H1 (cell line): ENCODE results near the gene LIPA. TPM values are rescaled to one million over a fixed set of nuclear protein-coding genes. Genes with fewer than 3 reads are reported as not detected.
A peak's percentile ranks its signal among the peaks of the same experiment; 100 is the strongest.

ENCODE experiments used
- CTCF ChIA-PET: fragments of 300-600 bp; sonication (Branson Sonifier 250); formaldehyde crosslinking; loops from one replicate; lab custom pipeline; 2021; ENCODE audit not compliant: partially characterized antibody; lab: Charles Lee
- POLR2A ChIA-PET: fragments of 300-600 bp; sonication (Branson Sonifier 250); formaldehyde crosslinking; loops from one replicate; lab custom pipeline; 2021; ENCODE audit warnings: inconsistent platforms; ENCODE audit not compliant: partially characterized antibody; lab: Charles Lee
- DNase-seq, 2 experiments: peaks; one replicate each; pipeline versions ENCODE4 v3.0.0 to v3.0.0-alpha.2; 2010 to 2022; ENCODE audit warnings: low spot score in 2 of 2, low read depth in 1 of 2, mixed read lengths in 1 of 2
- FAIRE-seq: peaks from 2 replicates; lab custom pipeline; 2011; peaks lifted over from hg19 to GRCh38; lab: Jason Lieb, UNC
- H2AFZ ChIP-seq: 2 replicates; pipeline ENCODE4 v1.8.1; 2012; ENCODE audit warnings: low read length, inconsistent platforms
- H2AK5ac ChIP-seq: 2 replicates; pipeline ENCODE4 v1.6.1; 2013; ENCODE audit warnings: low read depth, low read length
- H2BK120ac ChIP-seq: replicated peaks from 2 replicates; pipeline ENCODE3; 2013; ENCODE audit warnings: low read depth, low read length, inconsistent platforms
- H2BK12ac ChIP-seq: 2 replicates; pipeline ENCODE4 v1.6.1; 2013; ENCODE audit warnings: low read depth, low read length
- H2BK15ac ChIP-seq: 2 replicates; pipeline ENCODE4 v1.6.1; 2013; ENCODE audit warnings: low read length
- H2BK20ac ChIP-seq: 2 replicates; pipeline ENCODE4 v1.6.1; 2013; ENCODE audit warnings: low read length
- H2BK5ac ChIP-seq: 2 replicates; pipeline ENCODE4 v1.6.1; 2013; ENCODE audit warnings: low read depth, low read length
- H3K14ac ChIP-seq: 2 replicates; pipeline ENCODE4 v1.6.1; 2013; ENCODE audit warnings: inconsistent platforms; ENCODE audit not compliant: insufficient read length
- H3K18ac ChIP-seq: 2 replicates; pipeline ENCODE4 v1.6.1; 2013; ENCODE audit warnings: low read length; ENCODE audit errors: extremely low read depth
- H3K23ac ChIP-seq: 2 replicates; pipeline ENCODE4 v1.6.1; 2013; ENCODE audit warnings: inconsistent platforms; ENCODE audit not compliant: insufficient read length
- H3K23me2 ChIP-seq: 2 replicates; pipeline ENCODE4 v1.6.1; 2013; ENCODE audit warnings: low read depth, low read length
- H3K27ac ChIP-seq: 2 replicates; pipeline ENCODE4 v1.6.1; 2011; ENCODE audit warnings: low read depth, low read length, inconsistent platforms
- H3K27me3 ChIP-seq, 4 experiments: replicated peaks in 1 of 4; 1 replicate in 1 of 4; 2 replicates in 3 of 4; pipeline versions ENCODE4 v1.6.1 to v1.8.1; 2011 to 2013; ENCODE audit warnings: low read length in 3 of 4, mild to moderate bottlenecking in 3 of 4, inconsistent platforms in 2 of 4, mixed read lengths in 2 of 4, moderate library complexity in 1 of 4; ENCODE audit not compliant: control insufficient read depth in 3 of 4, insufficient read depth in 3 of 4; ENCODE audit errors: extremely low read depth in 1 of 4
- H3K36me3 ChIP-seq, 4 experiments: 2 replicates each; pipeline versions ENCODE4 v1.6.1 to v1.8.1; 2011 to 2013; ENCODE audit warnings: mild to moderate bottlenecking in 4 of 4, low read length in 3 of 4, moderate library complexity in 2 of 4, control low read depth in 1 of 4, inconsistent platforms in 1 of 4; ENCODE audit not compliant: insufficient read depth in 4 of 4, control insufficient read depth in 2 of 4
- H3K4ac ChIP-seq: replicated peaks from 2 replicates; pipeline ENCODE3; 2013; ENCODE audit warnings: low read length, low read depth, mixed read lengths, inconsistent platforms; ENCODE audit not compliant: insufficient read length
- H3K4me1 ChIP-seq, 4 experiments: replicated peaks in 1 of 4; 1 replicate in 1 of 4; 2 replicates in 3 of 4; pipeline versions ENCODE4 v1.6.1 to v1.8.1; 2011 to 2013; ENCODE audit warnings: low read length in 3 of 4, inconsistent platforms in 2 of 4, mixed read lengths in 1 of 4; ENCODE audit not compliant: insufficient read depth in 4 of 4, control insufficient read depth in 3 of 4
- H3K4me2 ChIP-seq, 2 experiments: 2 replicates each; pipeline versions ENCODE4 v1.6.1 to v1.8.1; 2011 to 2013; ENCODE audit warnings: low read depth in 2 of 2, low read length in 2 of 2, control low read depth in 1 of 2, inconsistent platforms in 1 of 2, mild to moderate bottlenecking in 1 of 2; ENCODE audit not compliant: insufficient read depth in 1 of 2
- H3K4me3 ChIP-seq, 4 experiments: fragments of 200-600, 300-600 bp in 1 of 4; sonication (generic), shearing (Covaris generic), sonication (Bioruptor Twin) in 1 of 4; 2 replicates each; pipeline versions ENCODE4 v1.5.1 to v1.8.1; 2011 to 2016; ENCODE audit warnings: low read length in 4 of 4, low read depth in 3 of 4, control low read depth in 2 of 4, inconsistent platforms in 2 of 4, mild to moderate bottlenecking in 2 of 4, mixed read lengths in 1 of 4, moderate library complexity in 1 of 4; ENCODE audit not compliant: insufficient read depth in 2 of 4; ENCODE audit errors: extremely low read depth in 1 of 4
- H3K56ac ChIP-seq: replicated peaks from 2 replicates; pipeline ENCODE3; 2013; ENCODE audit warnings: low read depth, mild to moderate bottlenecking, mixed read lengths, low read length, inconsistent platforms; ENCODE audit not compliant: insufficient read length
- H3K79me1 ChIP-seq: 2 replicates; pipeline ENCODE4 v1.6.1; 2013; ENCODE audit warnings: low read depth, low read length, control low read depth
- H3K79me2 ChIP-seq, 2 experiments: 2 replicates each; pipeline versions ENCODE4 v1.6.1 to v1.8.1; 2012 to 2013; ENCODE audit warnings: low read length in 2 of 2, mild to moderate bottlenecking in 2 of 2, inconsistent platforms in 1 of 2; ENCODE audit not compliant: insufficient read depth in 2 of 2, control insufficient read depth in 1 of 2
- H3K9ac ChIP-seq, 4 experiments: replicated peaks in 1 of 4; 1 replicate in 1 of 4; 2 replicates in 3 of 4; pipeline versions ENCODE4 v1.6.1 to v1.8.1; 2011 to 2013; ENCODE audit warnings: low read depth in 3 of 4, low read length in 3 of 4, control low read depth in 2 of 4, mild to moderate bottlenecking in 2 of 4, moderate library complexity in 2 of 4, inconsistent platforms in 1 of 4; ENCODE audit errors: extremely low read depth in 1 of 4
- H3K9me3 ChIP-seq, 2 experiments: 2 replicates each; pipeline versions ENCODE4 v1.6.1 to v1.8.1; 2012 to 2013; ENCODE audit warnings: mild to moderate bottlenecking in 2 of 2, moderate library complexity in 2 of 2, control low read depth in 1 of 2, inconsistent platforms in 1 of 2, low read depth in 1 of 2, low read length in 1 of 2, mixed read lengths in 1 of 2; ENCODE audit not compliant: insufficient read depth in 2 of 2
- H4K20me1 ChIP-seq, 2 experiments: replicated peaks in 1 of 2; 2 replicates each; pipeline versions ENCODE3 to v1.8.1; 2011 to 2013; ENCODE audit warnings: inconsistent platforms in 2 of 2, low read length in 2 of 2, mild to moderate bottlenecking in 1 of 2; ENCODE audit not compliant: insufficient read depth in 2 of 2, control insufficient read depth in 1 of 2
- H4K5ac ChIP-seq: 2 replicates; pipeline ENCODE4 v1.6.1; 2013; ENCODE audit warnings: low read length, low read depth, mixed read lengths, inconsistent platforms; ENCODE audit not compliant: insufficient read length
- H4K8ac ChIP-seq: 2 replicates; pipeline ENCODE4 v1.8.0; 2013; ENCODE audit warnings: mild to moderate bottlenecking, moderate library complexity, low read length, inconsistent platforms; ENCODE audit not compliant: insufficient read depth; ENCODE audit errors: extremely low read depth
- H4K91ac ChIP-seq: replicated peaks from 2 replicates; pipeline ENCODE3; 2013; ENCODE audit warnings: low read length, mixed read lengths, inconsistent platforms; ENCODE audit not compliant: insufficient read length
- CEBPB ChIP-seq: IDR thresholded peaks from 2 replicates; pipeline ENCODE4 v1.6.1; 2012; ENCODE audit warnings: low read depth, low read length
- CHD1 ChIP-seq: IDR thresholded peaks from 2 replicates; pipeline ENCODE4 v1.6.1; 2012; ENCODE audit warnings: low read depth, low read length, improper control_type of control experiment
- CREB1 ChIP-seq: IDR thresholded peaks from 2 replicates; pipeline ENCODE4 v1.6.1; 2012; ENCODE audit warnings: inconsistent platforms
- CTBP2 ChIP-seq: IDR thresholded peaks from 2 replicates; pipeline ENCODE4 v1.7.0; 2011; ENCODE audit warnings: borderline replicate concordance, mild to moderate bottlenecking, moderate library complexity, mixed read lengths, low read length; ENCODE audit not compliant: insufficient read depth, insufficient read length
- E2F6 ChIP-seq: IDR thresholded peaks from 2 replicates; pipeline ENCODE4 v1.6.1; 2012; ENCODE audit warnings: inconsistent platforms
- EGR1 ChIP-seq: IDR thresholded peaks from 2 replicates; pipeline ENCODE4 v1.6.1; 2011; ENCODE audit warnings: low read depth, low read length, borderline replicate concordance
- EZH2 ChIP-seq: fragments of 200-600 bp; sonication (generic); IDR thresholded peaks from 2 replicates; pipeline ENCODE4 v1.7.1; 2012; ENCODE audit warnings: low read depth, mild to moderate bottlenecking, moderate library complexity, low read length, inconsistent platforms; ENCODE audit not compliant: severe bottlenecking
- GABPA ChIP-seq: IDR thresholded peaks from 2 replicates; pipeline ENCODE4 v1.6.1; 2011; ENCODE audit warnings: mild to moderate bottlenecking, low read length, moderate library complexity, borderline replicate concordance; ENCODE audit not compliant: insufficient read depth
- JUND ChIP-seq: IDR thresholded peaks from 2 replicates; pipeline ENCODE4 v1.6.1; 2011; ENCODE audit warnings: mild to moderate bottlenecking, improper control_type of control experiment, low read length
- KDM4A ChIP-seq: IDR thresholded peaks from one replicate; pipeline ENCODE4 v1.7.1; 2012; ENCODE audit warnings: low read depth, mild to moderate bottlenecking, moderate library complexity, low read length, inconsistent platforms; ENCODE audit not compliant: severe bottlenecking
- PHF8 ChIP-seq: fragments of 200-600 bp; sonication (generic); conservative IDR thresholded peaks from 2 replicates; pipeline ENCODE4 v1.7.1; 2012; ENCODE audit warnings: low read depth, mild to moderate bottlenecking, inconsistent platforms, low read length, moderate library complexity
- WGBS, 2 experiments: shearing (Covaris generic) in 1 of 2; methylation state at CpG; one replicate each; pipeline versions ENCODE4 v1.1.6 to v1.1.7; 2013 to 2015; ENCODE audit warnings: low lambda C conversion rate in 2 of 2, mixed read lengths in 2 of 2, inconsistent platforms in 1 of 2, low coverage in 1 of 2, missing lambda C conversion rate in 1 of 2; ENCODE audit not compliant: insufficient replicate concordance in 2 of 2, insufficient coverage in 1 of 2, insufficient read length in 1 of 2; ENCODE audit errors: extremely low coverage in 1 of 2, missing lambda C conversion rate in 1 of 2; 5-methylcytosine and 5-hydroxymethylcytosine counted together
- polyA plus RNA-seq, 7 experiments: library from polyadenylated mRNA; depleted of rRNA in 3 of 7; stranded (reverse) in 5 of 7; unstranded in 2 of 7; fragments of >200 nt in 5 of 7; fragments of 200-250 nt in 2 of 7; gene quantifications; 1 replicate in 5 of 7; 2 replicates in 1 of 7; 4 replicates in 1 of 7; pipeline versions ENCODE4 v1.2.1 to v1.2.3, GENCODE V29; 2011 to 2013; ENCODE audit warnings: missing spikeins in 2 of 7, mixed read lengths in 2 of 7
- total RNA-seq: library from RNA; stranded (reverse); fragmentation: NEBNext Ultra II Directional; extraction: Animal tissue kit (Norgen Biotek cat#: 25700); gene quantifications from 2 replicates; pipeline ENCODE4 v1.2.1, GENCODE V29; 2021

LIPA gene
- total and polyA plus RNA-seq, 2 of the 8 experiments (the other 6 are each of a cell fraction or from before 2014, with no cell fraction given), result 18.1 to 32.4 TPM

- H3K9me3 ChIP-seq, result no peaks in the 10 kb centered on the region
- no peaks in the 10 kb centered on the region for H3K36me3 ChIP-seq
- H2BK5ac ChIP-seq, result peak overlapping the region; percentile 8; the same call in 1 of the 2 replicates
- H3K14ac ChIP-seq, result no peak overlapping the region
- H2BK15ac ChIP-seq, result peak overlapping the region; percentile 63; the same call in 1 of the 2 replicates
- peak overlapping the region; percentile 44 for H2BK120ac ChIP-seq
- H4K91ac ChIP-seq, result peak overlapping the region; percentile 61
- no peaks in the 10 kb centered on the region for H3K79me1 ChIP-seq
- H3K56ac ChIP-seq, result no peak overlapping the region
- no peak overlapping the region for H3K4ac ChIP-seq
- peak overlapping the region; percentile 25; the same call in 1 of the 2 replicates for H3K18ac ChIP-seq
- no peak overlapping the region for H3K9ac ChIP-seq
- no peak overlapping the region; the same call in none of the 2 replicates for H4K8ac ChIP-seq
- ChIA-PET POLR2A (interaction anchor here (0.7 to 1.3 kb wide), 3 partner anchors 13 to 272 kb away, joined by 3 read pairs; no protein-coding TSS in a partner anchor), CTCF (interaction anchor here (0.9 to 9.3 kb wide), 12 partner anchors 9 to 479 kb away, joined by 3 to 67 read pairs (median 4); partner anchors contain the start of gene STAMBPL1)
- peaks cover 9 to 46% (median 37%) of the 10 kb centered on the region in 4 experiments for H3K27me3 ChIP-seq
- H3K79me2 ChIP-seq, result no peaks in the 10 kb centered on the region
- peak overlapping the region; percentile 63; the same call in 1 of the 2 replicates for H2BK20ac ChIP-seq
- peaks cover 0 to 16% (median 9%) of the 10 kb centered on the region in 4 experiments; a peak in 6 of 7 replicates for H3K4me1 ChIP-seq
- H2BK12ac ChIP-seq, result peak overlapping the region; percentile 82
- WGBS, 2 experiments, result 7% methylated on average over 42 of the region's 42 CpGs; no CpG with 5 or more reads in 1 of the 2 experiments
- peak overlapping the region; percentile 47 to 65 (median 52); a peak in 7 of 8 replicates for H3K4me3 ChIP-seq
- no peak overlapping the region for H4K5ac ChIP-seq
- no peaks in the 10 kb centered on the region for H4K20me1 ChIP-seq
- peaks cover 15% of the 10 kb centered on the region for H3K23me2 ChIP-seq
- DNase-seq, result peak in 1 of 2 experiments; percentile 77
- H3K23ac ChIP-seq, result no peak overlapping the region
- H2AFZ ChIP-seq, result peak overlapping the region; percentile 73
- H3K4me2 ChIP-seq, result peak overlapping the region; percentile 90 to 96
- FAIRE-seq, result no peak
- no peak overlapping the region for H2AK5ac ChIP-seq
- no peak overlapping the region for H3K27ac ChIP-seq
- TF ChIP-seq PHF8, result no peak
- peak; percentile 67 for TF ChIP-seq E2F6
- TF ChIP-seq KDM4A, result peak; percentile 78
- no peak for TF ChIP-seq JUND
- TF ChIP-seq CREB1, result no peak
- no peak for TF ChIP-seq CHD1
- TF ChIP-seq CTBP2, result peak; percentile 25
- TF ChIP-seq EGR1, result no peak
- no peak for TF ChIP-seq CEBPB
- no peak for TF ChIP-seq GABPA
- peak; percentile 65 for TF ChIP-seq EZH2
These were observed 45.0 kb downstream of the LIPA start for GRCh38 chr10:89206402-89207180.
